Ovary (tissue), 3 donors: ENCODE data around the gene MFAP5.

Source experiments
- CTCF ChIP-seq, 3 donors: fragments of 450-650 bp in 2 of 3; fragments of 200-600 bp in 1 of 3; IDR thresholded peaks; one replicate each; pipeline versions ENCODE4 v1.5.1 to v1.8.0; 2016 to 2022; ENCODE audit warnings: antibody characterized with exemption in 3 of 3, mild to moderate bottlenecking in 1 of 3
- POLR2A ChIP-seq: fragments of 450-650 bp; IDR thresholded peaks from one replicate; pipeline ENCODE4 v1.6.1; 2017; ENCODE audit warnings: antibody characterized with exemption, mild to moderate bottlenecking, moderate library complexity
- donor health status: DM: no; HTN: no; CAD: no.

- TF ChIP-seq CTCF (IDR thresholded peaks at IDR 0.05) (no peak), POLR2A (no peak)
Measured at GRCh38 chr12:8603856-8604255, 58.8 kb downstream of the MFAP5 start.
